HG03045 (cell line): ENCODE data around the gene UTP4.
"Not testable (repeated sequence)": the region's sequence is repeated elsewhere in the genome, so short reads cannot be mapped to it uniquely, and the experiment has no call there.

ENCODE experiments used
- ATAC-seq: cut with Tn5 transposase; IDR thresholded peaks from one replicate; pipeline ENCODE4 v1.9.1; 2021; ENCODE audit warnings: mild to moderate bottlenecking, moderate library complexity; ENCODE audit not compliant: unreplicated experiment

Gene UTP4

GRCh38 chr16:69127966-69128510, 4.4 kb upstream of the UTP4 start:
- ATAC-seq, result no peak

- ATAC-seq, result no peak
Measured at GRCh38 chr16:69130461-69130860, 2.0 kb upstream of the UTP4 start.

- ATAC-seq, result no peak
Measured at GRCh38 chr16:69131167-69131838, 1.1 kb upstream of the UTP4 start.

- peak; percentile 52 for ATAC-seq
Measured at GRCh38 chr16:69131839-69132423, 518 bp upstream of the UTP4 start.

- ATAC-seq, result no peak
Measured at GRCh38 chr16:69133373-69133954, 1.0 kb downstream of the UTP4 start.

GRCh38 chr16:69138608-69139007, 6.2 kb downstream of the UTP4 start:
- no peak for ATAC-seq

GRCh38 chr16:69139464-69139863, 7.0 kb downstream of the UTP4 start:
- not testable (repeated sequence) for ATAC-seq

GRCh38 chr16:69141014-69141413, 8.6 kb downstream of the UTP4 start:
- ATAC-seq, result no peak

- ATAC-seq, result no peak
Measured at GRCh38 chr16:69141936-69142335, 9.5 kb downstream of the UTP4 start.

- no peak for ATAC-seq
Measured at GRCh38 chr16:69143116-69143515, 10.7 kb downstream of the UTP4 start.

- no peak for ATAC-seq
Measured at GRCh38 chr16:69145658-69146057, 13.2 kb downstream of the UTP4 start.

- not testable (repeated sequence) for ATAC-seq
Measured at GRCh38 chr16:69149621-69150020, 17.2 kb downstream of the UTP4 start.

GRCh38 chr16:69150146-69150865, 17.9 kb downstream of the UTP4 start:
- no peak for ATAC-seq

- no peak for ATAC-seq
Measured at GRCh38 chr16:69157196-69157595, 24.7 kb downstream of the UTP4 start.

GRCh38 chr16:69160192-69160591, 27.7 kb downstream of the UTP4 start:
- ATAC-seq, result no peak

GRCh38 chr16:69165584-69165983, 33.1 kb downstream of the UTP4 start:
- no peak for ATAC-seq

GRCh38 chr16:69166221-69166833, 33.9 kb downstream of the UTP4 start:
- no peak for ATAC-seq

- ATAC-seq, result no peak
Measured at GRCh38 chr16:69166946-69167930, 34.8 kb downstream of the UTP4 start.

- ATAC-seq, result no peak
Measured at GRCh38 chr16:69169051-69169450, 36.6 kb downstream of the UTP4 start.
